HepG2 (cell line): ENCODE results near the gene CA6. TPM values are rescaled to one million over a fixed set of nuclear protein-coding genes. Genes with fewer than 3 reads are reported as not detected.

Experiments used
- ESRRA ChIP-seq: sonication (generic); formaldehyde crosslinking; IDR thresholded peaks from 2 replicates; pipeline ENCODE4 v1.5.1; 2020; ENCODE audit warnings: mild to moderate bottlenecking, low read depth, missing genetic modification reagents
- HOXA3 ChIP-seq: sonication (generic); formaldehyde crosslinking; IDR thresholded peaks from 2 replicates; pipeline ENCODE4 v1.5.0; 2020; ENCODE audit warnings: missing genetic modification reagents
- MED1 ChIP-seq: sonication (generic); formaldehyde crosslinking; IDR thresholded peaks from 2 replicates; pipeline ENCODE4 v1.4.0; 2020; ENCODE audit warnings: missing genetic modification reagents
- MTA1 ChIP-seq: sonication (generic); formaldehyde crosslinking; IDR thresholded peaks from 2 replicates; pipeline ENCODE4 v1.4.0; 2020; ENCODE audit warnings: missing genetic modification reagents, mild to moderate bottlenecking, borderline replicate concordance
- NR2C2 ChIP-seq: sonication (generic); formaldehyde crosslinking; IDR thresholded peaks from 2 replicates; pipeline ENCODE4 v1.4.0; 2020; ENCODE audit warnings: missing genetic modification reagents, mild to moderate bottlenecking, moderate library complexity, borderline replicate concordance
- PATZ1 ChIP-seq: sonication (generic); formaldehyde crosslinking; IDR thresholded peaks from 2 replicates; pipeline ENCODE4 v1.4.0; 2020; ENCODE audit warnings: missing genetic modification reagents
- POLR2A ChIP-seq, 2 experiments: IDR thresholded peaks; 2 replicates each; pipeline ENCODE4 v1.6.1; 2011; ENCODE audit warnings: low read depth in 2 of 2, low read length in 2 of 2, mild to moderate bottlenecking in 1 of 2, moderate library complexity in 1 of 2; ENCODE audit not compliant: insufficient read depth in 1 of 2
- RARA ChIP-seq: IDR thresholded peaks from 2 replicates; pipeline ENCODE4 v1.6.1; 2016; ENCODE audit warnings: missing genetic modification reagents, missing compliant biosample characterization
- SALL1 ChIP-seq: sonication (generic); formaldehyde crosslinking; IDR thresholded peaks from 2 replicates; pipeline ENCODE4 v1.8.0; 2022; ENCODE audit warnings: mild to moderate bottlenecking, missing genetic modification reagents
- TAF15 ChIP-seq: fragments of 200-400 bp; formaldehyde crosslinking; IDR thresholded peaks from one replicate; pipeline ENCODE4 v1.6.1; 2018; ENCODE audit warnings: mild to moderate bottlenecking, low read depth, low read length; ENCODE audit not compliant: poor library complexity, severe bottlenecking
- TEAD3 ChIP-seq: optimal IDR thresholded peaks from 2 replicates; pipeline ENCODE3; 2016; ENCODE audit warnings: borderline replicate concordance
- ZC3H13 ChIP-seq: sonication (generic); formaldehyde crosslinking; IDR thresholded peaks from 2 replicates; pipeline ENCODE4 v1.8.1; 2023; ENCODE audit warnings: mild to moderate bottlenecking, missing genetic modification reagents, moderate library complexity
- ZFX ChIP-seq: sonication (generic); formaldehyde crosslinking; IDR thresholded peaks from 2 replicates; pipeline ENCODE4 v1.4.0; 2020; ENCODE audit warnings: mild to moderate bottlenecking, low read depth, missing genetic modification reagents, moderate library complexity
- ZNF101 ChIP-seq: sonication (generic); formaldehyde crosslinking; IDR thresholded peaks from 2 replicates; pipeline ENCODE4 v1.4.0; 2020; ENCODE audit warnings: mild to moderate bottlenecking, low read depth, missing genetic modification reagents, borderline replicate concordance
- ZNF263 ChIP-seq: sonication (generic); formaldehyde crosslinking; IDR thresholded peaks from 2 replicates; pipeline ENCODE4 v1.4.0; 2020; ENCODE audit warnings: missing genetic modification reagents
- ZNF572 ChIP-seq: sonication (generic); formaldehyde crosslinking; IDR thresholded peaks from 2 replicates; pipeline ENCODE4 v1.5.1; 2020; ENCODE audit warnings: mild to moderate bottlenecking, missing genetic modification reagents
- polyA plus RNA-seq, 8 experiments: library from polyadenylated mRNA; depleted of rRNA in 3 of 8; stranded (reverse) in 7 of 8; unstranded in 1 of 8; fragments of >200 nt; fragmentation: Illumina TruSeq in 4 of 8; extraction: Trizol in 4 of 8; gene quantifications; 2 replicates each; pipeline versions ENCODE4 v1.2.1 to v1.2.3, GENCODE V29; 2011 to 2016; ENCODE audit warnings: low read depth in 4 of 8, missing spikeins in 1 of 8, mixed read lengths in 1 of 8; ENCODE audit not compliant: insufficient read depth in 1 of 8
- total RNA-seq, 5 experiments: library from RNA; depleted of rRNA; stranded (reverse); fragments of >200 nt; fragmentation: Illumina TruSeq; extraction: Trizol; gene quantifications; 2 replicates each; pipeline ENCODE4 v1.2.3, GENCODE V29; 2016; ENCODE audit warnings: low read depth in 1 of 5
- TF ChIP-seq, protein P1 (sequence below): IDR thresholded peaks from 2 replicates; pipeline ENCODE4 v1.4.0; 2020; ENCODE audit warnings: mild to moderate bottlenecking, missing genetic modification reagents
- TF ChIP-seq, protein P2 (sequence below): sonication (generic); IDR thresholded peaks from 2 replicates; pipeline ENCODE4 v1.6.1; 2016; ENCODE audit warnings: low read depth, borderline replicate concordance
- TF ChIP-seq, protein P3 (sequence below): sonication (generic); formaldehyde crosslinking; IDR thresholded peaks from 2 replicates; pipeline ENCODE4 v1.5.0; 2020; ENCODE audit warnings: mild to moderate bottlenecking, missing genetic modification reagents
- TF ChIP-seq, protein P4 (sequence below): sonication (generic); formaldehyde crosslinking; IDR thresholded peaks from 2 replicates; pipeline ENCODE4 v1.5.0; 2020; ENCODE audit warnings: mild to moderate bottlenecking, missing genetic modification reagents

CA6 gene
- total and polyA plus RNA-seq, 2 of the 13 experiments (the other 11 are each of a cell fraction or from before 2014, with no cell fraction given): not detected

DNA sequence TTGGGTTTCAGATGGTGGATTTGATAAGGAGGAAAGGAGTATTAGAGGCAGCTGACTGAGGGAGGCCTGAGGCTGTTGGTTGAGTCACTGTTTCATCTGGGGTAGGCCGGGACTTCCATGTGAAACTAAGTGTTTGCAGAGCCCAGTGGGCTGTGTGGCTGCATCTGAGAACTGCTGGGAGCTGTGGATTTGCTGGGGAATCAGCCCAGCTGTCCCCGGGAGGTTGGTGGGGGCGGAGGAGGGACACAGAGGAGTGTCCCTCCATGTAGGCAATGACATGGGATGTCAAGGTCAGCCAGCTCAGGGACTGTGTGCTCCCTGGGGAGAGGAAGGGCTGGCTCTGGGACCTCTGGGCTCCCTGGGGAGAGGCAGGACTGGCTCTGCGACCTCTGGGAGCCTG is 44.2 kb downstream of the CA6 start (continued):
- TF ChIP-seq, protein P1, sequence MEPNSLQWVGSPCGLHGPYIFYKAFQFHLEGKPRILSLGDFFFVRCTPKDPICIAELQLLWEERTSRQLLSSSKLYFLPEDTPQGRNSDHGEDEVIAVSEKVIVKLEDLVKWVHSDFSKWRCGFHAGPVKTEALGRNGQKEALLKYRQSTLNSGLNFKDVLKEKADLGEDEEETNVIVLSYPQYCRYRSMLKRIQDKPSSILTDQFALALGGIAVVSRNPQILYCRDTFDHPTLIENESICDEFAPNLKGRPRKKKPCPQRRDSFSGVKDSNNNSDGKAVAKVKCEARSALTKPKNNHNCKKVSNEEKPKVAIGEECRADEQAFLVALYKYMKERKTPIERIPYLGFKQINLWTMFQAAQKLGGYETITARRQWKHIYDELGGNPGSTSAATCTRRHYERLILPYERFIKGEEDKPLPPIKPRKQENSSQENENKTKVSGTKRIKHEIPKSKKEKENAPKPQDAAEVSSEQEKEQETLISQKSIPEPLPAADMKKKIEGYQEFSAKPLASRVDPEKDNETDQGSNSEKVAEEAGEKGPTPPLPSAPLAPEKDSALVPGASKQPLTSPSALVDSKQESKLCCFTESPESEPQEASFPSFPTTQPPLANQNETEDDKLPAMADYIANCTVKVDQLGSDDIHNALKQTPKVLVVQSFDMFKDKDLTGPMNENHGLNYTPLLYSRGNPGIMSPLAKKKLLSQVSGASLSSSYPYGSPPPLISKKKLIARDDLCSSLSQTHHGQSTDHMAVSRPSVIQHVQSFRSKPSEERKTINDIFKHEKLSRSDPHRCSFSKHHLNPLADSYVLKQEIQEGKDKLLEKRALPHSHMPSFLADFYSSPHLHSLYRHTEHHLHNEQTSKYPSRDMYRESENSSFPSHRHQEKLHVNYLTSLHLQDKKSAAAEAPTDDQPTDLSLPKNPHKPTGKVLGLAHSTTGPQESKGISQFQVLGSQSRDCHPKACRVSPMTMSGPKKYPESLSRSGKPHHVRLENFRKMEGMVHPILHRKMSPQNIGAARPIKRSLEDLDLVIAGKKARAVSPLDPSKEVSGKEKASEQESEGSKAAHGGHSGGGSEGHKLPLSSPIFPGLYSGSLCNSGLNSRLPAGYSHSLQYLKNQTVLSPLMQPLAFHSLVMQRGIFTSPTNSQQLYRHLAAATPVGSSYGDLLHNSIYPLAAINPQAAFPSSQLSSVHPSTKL (CRISPR knock-in tag): peak; percentile 54
- TF ChIP-seq SALL1 (CRISPR knock-in tag) (peak; percentile 35; the same call in 1 of the 2 replicates), ZFX (no peak), ZNF572 (CRISPR knock-in tag) (no peak), MED1 (0 out of 2 replicates have a peak, but pooled peaks have one; percentile 28), TEAD3 (CRISPR knock-in tag) (no peak), POLR2A (IDR thresholded peaks at IDR 0.05; ENCODE audit: insufficient read depth in 1 of 2, low read depth in 2 of 2, low read length in 2 of 2) (no peak), ZC3H13 (CRISPR knock-in tag) (no peak), NR2C2 (CRISPR knock-in tag) (no peak), PATZ1 (peak; percentile 67), TAF15 (no peak), RARA (CRISPR knock-in tag) (peak; percentile 41; the same call in 1 of the 2 replicates), MTA1 (CRISPR knock-in tag) (0 out of 2 replicates have a peak, but pooled peaks have one; percentile 17), ZNF101 (CRISPR knock-in tag) (no peak), HOXA3 (CRISPR knock-in tag) (0 out of 2 replicates have a peak, but pooled peaks have one; percentile 18), ESRRA (peak; percentile 52; the same call in 1 of the 2 replicates), ZNF263 (CRISPR knock-in tag) (peak; percentile 85)
- TF ChIP-seq, protein P2, sequence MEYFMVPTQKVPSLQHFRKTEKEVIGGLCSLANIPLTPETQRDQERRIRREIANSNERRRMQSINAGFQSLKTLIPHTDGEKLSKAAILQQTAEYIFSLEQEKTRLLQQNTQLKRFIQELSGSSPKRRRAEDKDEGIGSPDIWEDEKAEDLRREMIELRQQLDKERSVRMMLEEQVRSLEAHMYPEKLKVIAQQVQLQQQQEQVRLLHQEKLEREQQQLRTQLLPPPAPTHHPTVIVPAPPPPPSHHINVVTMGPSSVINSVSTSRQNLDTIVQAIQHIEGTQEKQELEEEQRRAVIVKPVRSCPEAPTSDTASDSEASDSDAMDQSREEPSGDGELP: 0 out of 2 replicates have a peak, but pooled peaks have one; percentile 48
- TF ChIP-seq, protein P3, sequence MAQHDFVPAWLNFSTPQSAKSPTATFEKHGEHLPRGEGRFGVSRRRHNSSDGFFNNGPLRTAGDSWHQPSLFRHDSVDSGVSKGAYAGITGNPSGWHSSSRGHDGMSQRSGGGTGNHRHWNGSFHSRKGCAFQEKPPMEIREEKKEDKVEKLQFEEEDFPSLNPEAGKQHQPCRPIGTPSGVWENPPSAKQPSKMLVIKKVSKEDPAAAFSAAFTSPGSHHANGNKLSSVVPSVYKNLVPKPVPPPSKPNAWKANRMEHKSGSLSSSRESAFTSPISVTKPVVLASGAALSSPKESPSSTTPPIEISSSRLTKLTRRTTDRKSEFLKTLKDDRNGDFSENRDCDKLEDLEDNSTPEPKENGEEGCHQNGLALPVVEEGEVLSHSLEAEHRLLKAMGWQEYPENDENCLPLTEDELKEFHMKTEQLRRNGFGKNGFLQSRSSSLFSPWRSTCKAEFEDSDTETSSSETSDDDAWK (CRISPR knock-in tag): no peak
- TF ChIP-seq, protein P4, sequence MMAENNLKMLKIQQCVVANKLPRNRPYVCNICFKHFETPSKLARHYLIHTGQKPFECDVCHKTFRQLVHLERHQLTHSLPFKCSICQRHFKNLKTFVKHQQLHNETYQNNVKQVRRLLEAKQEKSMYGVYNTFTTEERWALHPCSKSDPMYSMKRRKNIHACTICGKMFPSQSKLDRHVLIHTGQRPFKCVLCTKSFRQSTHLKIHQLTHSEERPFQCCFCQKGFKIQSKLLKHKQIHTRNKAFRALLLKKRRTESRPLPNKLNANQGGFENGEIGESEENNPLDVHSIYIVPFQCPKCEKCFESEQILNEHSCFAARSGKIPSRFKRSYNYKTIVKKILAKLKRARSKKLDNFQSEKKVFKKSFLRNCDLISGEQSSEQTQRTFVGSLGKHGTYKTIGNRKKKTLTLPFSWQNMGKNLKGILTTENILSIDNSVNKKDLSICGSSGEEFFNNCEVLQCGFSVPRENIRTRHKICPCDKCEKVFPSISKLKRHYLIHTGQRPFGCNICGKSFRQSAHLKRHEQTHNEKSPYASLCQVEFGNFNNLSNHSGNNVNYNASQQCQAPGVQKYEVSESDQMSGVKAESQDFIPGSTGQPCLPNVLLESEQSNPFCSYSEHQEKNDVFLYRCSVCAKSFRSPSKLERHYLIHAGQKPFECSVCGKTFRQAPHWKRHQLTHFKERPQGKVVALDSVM (CRISPR knock-in tag): peak; percentile 81
